Mesenteric fat pad (tissue), 1 donor: ENCODE results near the gene METTL1. TPM values are rescaled to one million over a fixed set of nuclear protein-coding genes. Genes with fewer than 3 reads are reported as not detected.
A peak's percentile ranks its signal among the peaks of the same experiment; 100 is the strongest.
"Not testable (repeated sequence)": the region's sequence is repeated elsewhere in the genome, so short reads cannot be mapped to it uniquely, and the experiment has no call there.

Experiments
- DNase-seq: peaks from one replicate; pipeline ENCODE4 v3.0.0-alpha.2; 2020; ENCODE audit warnings: low spot score
- long read RNA-seq: library from polyadenylated mRNA; unstranded; transcript quantifications from one replicate; pipeline ENCODE4 v2.0.0, GENCODE V29; 2020
- total RNA-seq: library from RNA; stranded (reverse); fragmentation: NEBNext Ultra II Directional; extraction: Animal tissue kit (Norgen Biotek cat#: 25700); gene quantifications from one replicate; pipeline ENCODE4 v1.2.1, GENCODE V29; 2021
- donor health status: DM: yes; HTN: yes; CAD: no.

METTL1 gene
- total RNA-seq, result 32.8 TPM
- long read RNA-seq, transcript METTL1-202 (6 exons, 2,066 nt), result major isoform, 45 of 55 reads
- long read RNA-seq, partial matches to known transcripts, result 4 of 55 reads
- long read RNA-seq, other reads (novel, unspliced or antisense), result 3 of 55 reads

GRCh38 chr12:57771873-57772428, at the start of gene METTL1:
Gene METTL1, minus strand, starts transcription at chr12:57772105. Its CDS starts 22 bp downstream, at chr12:57772083.
- peak; percentile 97 for DNase-seq

DNA sequence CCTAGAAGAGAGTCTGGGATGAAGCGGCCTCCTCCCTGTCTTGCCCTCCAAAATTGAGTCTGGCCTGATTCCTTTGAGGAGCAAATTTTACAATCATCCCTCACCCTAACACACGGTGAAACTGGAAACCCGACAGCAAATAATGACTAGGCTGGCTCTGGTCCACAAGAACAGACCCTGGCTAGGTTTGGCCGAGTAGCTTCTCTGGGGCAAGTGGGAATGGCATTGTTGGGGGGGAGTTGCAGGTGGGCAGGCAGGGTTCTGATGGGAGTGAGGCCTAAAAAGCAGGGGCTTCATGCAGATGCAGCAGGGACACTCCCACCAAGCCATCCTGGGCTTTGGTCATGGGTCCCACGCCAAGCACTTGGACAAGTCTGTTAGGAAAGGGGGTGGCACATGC, 49.1 kb upstream of the METTL1 start:
- DNase-seq, result not testable (repeated sequence)

- DNase-seq, result not testable (repeated sequence)
Measured at GRCh38 chr12:57820119-57820518, 48.2 kb upstream of the METTL1 start.

DNA sequence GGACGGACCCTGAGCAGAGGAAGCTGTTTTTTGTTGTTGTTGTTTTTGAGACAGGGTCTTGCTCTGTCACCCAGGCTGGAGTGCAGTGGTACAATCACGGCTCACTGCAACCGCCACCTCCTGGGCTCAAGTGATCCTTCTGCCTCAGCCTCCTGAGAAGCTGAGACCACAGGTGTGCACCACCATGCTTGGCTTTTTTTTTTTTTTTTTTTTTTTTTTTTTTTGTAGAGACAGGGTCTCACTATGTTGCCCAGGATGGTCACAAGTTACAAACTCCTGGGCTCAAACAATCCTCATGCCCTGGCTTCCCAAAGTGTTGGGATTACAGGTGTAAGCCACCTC, 46.1 kb upstream of the METTL1 start:
- not testable (repeated sequence) for DNase-seq

GRCh38 chr12:57817261-57817989, 45.5 kb upstream of the METTL1 start:
- DNase-seq, result no peak

DNA sequence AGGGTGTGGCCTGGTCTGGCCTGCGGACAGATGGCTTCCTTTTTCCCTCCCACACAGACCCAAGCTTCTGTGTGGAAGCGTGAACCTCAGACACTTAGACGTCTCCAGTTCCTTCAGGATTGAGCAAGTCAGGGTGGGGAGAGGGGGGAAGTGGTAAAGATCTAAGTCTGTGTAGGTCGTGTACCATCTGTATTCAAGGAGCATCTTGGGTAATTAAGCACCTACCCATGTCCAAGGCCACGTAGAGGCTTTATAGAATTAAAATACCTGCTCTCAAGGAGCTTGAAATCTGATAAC, 44.9 kb upstream of the METTL1 start:
- DNase-seq, result no peak

GRCh38 chr12:57816001-57816854, 44.3 kb upstream of the METTL1 start:
- no peak for DNase-seq

- no peak for DNase-seq
Measured at GRCh38 chr12:57815177-57816000, 43.5 kb upstream of the METTL1 start.

DNA sequence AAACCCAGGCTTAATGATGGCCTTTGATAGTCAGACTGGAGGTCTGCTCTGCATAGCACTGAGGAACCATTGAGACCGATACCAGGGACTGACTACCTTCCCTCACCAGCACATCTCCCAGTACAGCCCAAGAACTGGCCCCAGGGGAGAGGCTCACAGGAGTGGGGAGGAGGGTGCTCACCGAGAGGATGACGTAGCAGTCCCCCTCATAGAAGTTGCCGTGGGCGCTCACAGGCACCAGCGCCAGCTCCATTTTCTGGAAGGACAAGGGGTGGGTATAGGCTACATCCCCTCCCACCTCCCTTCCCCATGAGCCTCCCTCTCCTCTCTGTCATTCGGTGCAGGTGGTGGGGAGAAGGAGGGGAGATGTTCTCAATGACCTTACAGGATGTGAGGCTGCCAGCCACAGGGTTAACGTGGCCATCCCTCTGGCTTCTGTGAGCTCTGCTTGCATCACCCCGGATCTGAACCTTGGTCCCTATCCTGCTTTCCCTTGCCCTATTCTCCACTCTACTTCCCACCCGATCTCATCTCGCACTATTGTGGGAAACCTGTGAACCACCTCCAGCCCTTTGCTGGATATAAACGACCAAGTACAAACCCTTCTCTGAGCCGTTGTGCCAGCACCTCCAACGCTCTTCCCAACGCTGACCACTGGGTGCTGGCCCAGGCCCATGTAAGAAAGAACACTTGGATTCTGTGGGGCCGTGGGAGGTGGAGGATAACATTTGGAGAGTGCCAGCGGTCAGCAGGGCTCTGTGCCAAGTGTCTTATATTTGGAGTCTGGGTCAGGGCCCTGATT, 42.3 kb upstream of the METTL1 start:
- DNase-seq, result no peak

- no peak for DNase-seq
Measured at GRCh38 chr12:57813111-57813970, 41.4 kb upstream of the METTL1 start.

GRCh38 chr12:57811028-57811755, 39.3 kb upstream of the METTL1 start:
- DNase-seq, result peak; percentile 64

- DNase-seq, result peak; percentile 18
Measured at GRCh38 chr12:57810450-57810849, 38.5 kb upstream of the METTL1 start.

DNA sequence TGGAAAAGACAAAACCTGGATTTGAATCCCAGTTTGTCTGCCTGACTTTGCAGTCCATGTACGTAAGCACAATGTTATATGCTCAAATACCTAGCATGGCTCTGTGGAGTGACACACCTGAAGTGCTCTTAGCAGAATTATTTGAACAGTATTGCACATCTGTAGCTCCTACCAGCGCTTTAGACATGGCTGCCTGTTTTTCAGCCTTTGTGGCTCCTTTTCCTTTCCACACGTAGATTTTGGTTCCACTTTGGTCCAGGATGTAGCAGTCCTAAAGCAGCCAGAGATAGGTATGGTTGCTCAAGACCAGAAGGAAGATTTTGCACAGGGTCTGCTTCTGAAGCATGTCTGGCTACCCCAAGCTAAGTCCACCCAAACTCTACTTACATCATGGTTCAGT, 37.5 kb upstream of the METTL1 start:
- DNase-seq, result no peak

DNA sequence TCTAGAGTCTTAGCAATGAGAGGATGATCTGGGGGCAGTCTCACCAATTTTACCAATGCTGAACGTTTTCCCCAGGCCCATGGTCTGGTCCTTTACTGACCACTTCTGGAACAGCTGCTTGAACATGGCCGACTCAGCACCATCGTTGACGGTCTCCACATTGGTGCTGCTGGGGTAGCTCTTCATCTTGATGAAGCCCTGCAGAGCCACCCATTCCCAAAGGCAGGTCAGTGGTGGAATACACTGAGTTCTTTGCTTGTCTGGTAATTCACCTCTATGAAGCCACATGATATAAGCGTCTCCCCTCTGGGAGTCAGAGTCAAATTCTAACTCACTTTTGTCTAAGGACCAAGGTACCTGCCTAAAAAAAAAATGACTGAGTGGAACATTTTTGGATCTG, 36.4 kb upstream of the METTL1 start:
- no peak for DNase-seq

- DNase-seq, result no peak
Measured at GRCh38 chr12:57807285-57807684, 35.4 kb upstream of the METTL1 start.

DNA sequence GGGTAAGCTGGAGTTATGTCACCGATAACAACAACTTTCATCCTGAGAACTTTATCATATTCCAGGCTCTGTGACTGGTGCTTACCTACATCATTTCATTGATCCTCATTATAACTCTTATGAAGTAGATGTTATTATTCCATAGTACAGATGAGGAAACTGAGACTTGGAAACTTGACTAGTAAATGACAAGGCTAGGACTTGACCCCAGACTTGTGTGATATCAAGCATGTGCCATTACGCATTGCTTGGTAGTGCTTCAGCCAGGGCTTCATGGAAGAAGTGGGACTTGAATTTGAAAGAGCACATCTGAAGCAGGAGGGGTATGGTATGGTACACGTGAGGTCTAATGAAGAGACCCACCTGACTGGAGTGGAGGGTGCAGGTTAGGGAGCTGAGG, 34.8 kb upstream of the METTL1 start:
- DNase-seq, result no peak

DNA sequence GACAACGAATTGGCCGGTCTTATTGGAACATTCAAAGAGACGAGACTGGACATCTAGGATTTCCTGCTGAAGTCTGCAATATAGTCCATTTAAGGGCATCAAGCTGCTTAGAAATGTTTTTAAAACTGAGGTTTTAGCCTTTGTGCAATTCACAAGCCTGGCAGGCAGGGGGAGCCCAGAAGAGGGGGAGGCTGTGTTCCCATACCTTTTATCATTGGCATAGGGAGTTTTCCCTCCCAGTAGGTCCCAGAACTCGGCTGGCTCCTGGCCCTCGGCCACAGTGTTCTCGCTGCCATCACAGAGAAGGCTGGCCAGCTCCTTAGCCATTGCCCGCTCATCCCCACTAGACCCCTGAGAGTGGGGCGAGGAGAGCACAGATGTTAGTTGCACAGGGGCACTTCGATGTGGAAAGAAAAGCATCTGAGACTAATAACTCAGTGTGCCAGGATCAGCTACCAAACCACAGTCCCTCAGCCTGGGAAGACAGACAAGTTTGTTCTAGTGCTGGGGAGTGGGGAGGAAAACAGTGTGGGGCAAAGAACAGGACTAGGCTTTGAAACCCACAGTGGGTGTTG, 31.5 kb upstream of the METTL1 start:
- no peak for DNase-seq

- DNase-seq, result no peak
Measured at GRCh38 chr12:57802607-57803006, 30.7 kb upstream of the METTL1 start.
